ENCODE data around the gene GDE1. TPM values are rescaled to one million over a fixed set of nuclear protein-coding genes. Genes with fewer than 3 reads are reported as not detected.
A peak's percentile ranks its signal among the peaks of the same experiment; 100 is the strongest.

Gene GDE1
- total and polyA plus RNA-seq, 9 of the 15 experiments (the other 6 are each of a cell fraction or from before 2014, with no cell fraction given): 18.8 to 40.5 (median 22.3) TPM

GRCh38 chr16:19458722-19459379 lies 63.0 kb downstream of the GDE1 start (continued):
- TF ChIP-seq SIRT6 (IDR thresholded peaks at IDR 0.05; ENCODE audit: low read depth, low read length): no peak
- TF ChIP-seq, protein P1, sequence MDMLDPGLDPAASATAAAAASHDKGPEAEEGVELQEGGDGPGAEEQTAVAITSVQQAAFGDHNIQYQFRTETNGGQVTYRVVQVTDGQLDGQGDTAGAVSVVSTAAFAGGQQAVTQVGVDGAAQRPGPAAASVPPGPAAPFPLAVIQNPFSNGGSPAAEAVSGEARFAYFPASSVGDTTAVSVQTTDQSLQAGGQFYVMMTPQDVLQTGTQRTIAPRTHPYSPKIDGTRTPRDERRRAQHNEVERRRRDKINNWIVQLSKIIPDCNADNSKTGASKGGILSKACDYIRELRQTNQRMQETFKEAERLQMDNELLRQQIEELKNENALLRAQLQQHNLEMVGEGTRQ (CRISPR knock-in tag; IDR thresholded peaks at IDR 0.05): peak; percentile 76
- TF ChIP-seq, protein P2, sequence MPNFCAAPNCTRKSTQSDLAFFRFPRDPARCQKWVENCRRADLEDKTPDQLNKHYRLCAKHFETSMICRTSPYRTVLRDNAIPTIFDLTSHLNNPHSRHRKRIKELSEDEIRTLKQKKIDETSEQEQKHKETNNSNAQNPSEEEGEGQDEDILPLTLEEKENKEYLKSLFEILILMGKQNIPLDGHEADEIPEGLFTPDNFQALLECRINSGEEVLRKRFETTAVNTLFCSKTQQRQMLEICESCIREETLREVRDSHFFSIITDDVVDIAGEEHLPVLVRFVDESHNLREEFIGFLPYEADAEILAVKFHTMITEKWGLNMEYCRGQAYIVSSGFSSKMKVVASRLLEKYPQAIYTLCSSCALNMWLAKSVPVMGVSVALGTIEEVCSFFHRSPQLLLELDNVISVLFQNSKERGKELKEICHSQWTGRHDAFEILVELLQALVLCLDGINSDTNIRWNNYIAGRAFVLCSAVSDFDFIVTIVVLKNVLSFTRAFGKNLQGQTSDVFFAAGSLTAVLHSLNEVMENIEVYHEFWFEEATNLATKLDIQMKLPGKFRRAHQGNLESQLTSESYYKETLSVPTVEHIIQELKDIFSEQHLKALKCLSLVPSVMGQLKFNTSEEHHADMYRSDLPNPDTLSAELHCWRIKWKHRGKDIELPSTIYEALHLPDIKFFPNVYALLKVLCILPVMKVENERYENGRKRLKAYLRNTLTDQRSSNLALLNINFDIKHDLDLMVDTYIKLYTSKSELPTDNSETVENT (CRISPR knock-in tag; IDR thresholded peaks at IDR 0.05): no peak
- peak in 2 of 3 experiments; percentile 13 to 35; a peak in 2 of 6 replicates for TF ChIP-seq CTCF (IDR thresholded peaks at IDR 0.05 in 2 of 3, conservative IDR thresholded peaks at IDR 0.05 in 1 of 3; ENCODE audit: insufficient read depth in 2 of 3, low read depth in 1 of 3, low read length in 3 of 3)
- TF ChIP-seq REST (IDR thresholded peaks at IDR 0.05; ENCODE audit: borderline replicate concordance): peak; percentile 30; the same call in 1 of the 2 replicates
- no peak for TF ChIP-seq REST (CRISPR knock-in tag; IDR thresholded peaks at IDR 0.05; ENCODE audit: low read depth)
